PC-3 (cell line): ENCODE data around the gene CLPTM1L. TPM values are rescaled to one million over a fixed set of nuclear protein-coding genes. Genes with fewer than 3 reads are reported as not detected.

Experiments
- ATAC-seq: fragments of 200-7000 bp; cut with Tn5 transposase; 2 replicates; pipeline ENCODE4 v1.9.1; 2020; ENCODE audit warnings: mild to moderate bottlenecking, moderate library complexity
- BruUV-seq: library from RNA; stranded (reverse); fragments of 400-500 nt; replicated peaks from 2 replicates; lab custom pipeline; 2021; lab: Mats Ljungman, UMichigan
- CTCF ChIA-PET: fragments of 300-600 bp; sonication (Branson Sonifier 250); formaldehyde crosslinking; loops from one replicate; lab custom pipeline; 2022; ENCODE audit warnings: antibody characterized with exemption; lab: Charles Lee
- POLR2A ChIA-PET: fragments of 300-600 bp; sonication (Branson Sonifier 250); formaldehyde crosslinking; loops from one replicate; lab custom pipeline; 2022; ENCODE audit warnings: antibody characterized with exemption; ENCODE audit not compliant: unreplicated experiment; lab: Charles Lee
- DNase-seq: peaks from one replicate; pipeline ENCODE4 v3.0.0-alpha.2; 2015
- H2AFZ ChIP-seq: fragments of 300-600 bp; sonication (generic); 2 replicates; pipeline ENCODE4 v1.6.0; 2016; ENCODE audit warnings: antibody characterized with exemption, low read length
- H3F3A ChIP-seq: fragments of 300-600 bp; sonication (generic); one replicate; pipeline ENCODE4 v1.6.0; 2017; ENCODE audit warnings: antibody characterized with exemption, low read length, control low read depth, mild to moderate bottlenecking; ENCODE audit not compliant: unreplicated experiment
- H3K27ac ChIP-seq: fragments of 300-600 bp; sonication (generic); 2 replicates; pipeline ENCODE4 v1.5.1; 2016; ENCODE audit warnings: mild to moderate bottlenecking, low read length
- H3K27me3 ChIP-seq: fragments of 300-600 bp; sonication (generic); 2 replicates; pipeline ENCODE4 v1.6.1; 2016; ENCODE audit warnings: low read length, mixed read lengths
- H3K36me3 ChIP-seq: fragments of 300-600 bp; sonication (generic); 2 replicates; pipeline ENCODE4 v1.6.1; 2016; ENCODE audit warnings: low read depth, mixed run types, low read length, mixed read lengths
- H3K4me1 ChIP-seq: fragments of 300-600 bp; sonication (generic); 2 replicates; pipeline ENCODE4 v1.5.1; 2016; ENCODE audit warnings: low read length; ENCODE audit not compliant: insufficient read depth
- H3K4me2 ChIP-seq: fragments of 300-600 bp; sonication (generic); 2 replicates; pipeline ENCODE4 v1.6.0; 2016; ENCODE audit warnings: low read length
- H3K4me3 ChIP-seq: fragments of 300-600 bp; sonication (generic); 2 replicates; pipeline ENCODE4 v1.5.1; 2016; ENCODE audit warnings: mild to moderate bottlenecking, low read length, mixed read lengths
- H3K79me2 ChIP-seq: fragments of 300-600 bp; sonication (generic); 2 replicates; pipeline ENCODE4 v1.6.1; 2017; ENCODE audit warnings: low read length, mixed read lengths
- H3K9ac ChIP-seq: fragments of 300-600 bp; sonication (generic); 2 replicates; pipeline ENCODE4 v1.6.0; 2016; ENCODE audit warnings: mild to moderate bottlenecking, low read length
- H3K9me2 ChIP-seq: fragments of 300-600 bp; sonication (generic); replicated peaks from 2 replicates; pipeline ENCODE4 v1.6.1; 2016; ENCODE audit warnings: mixed run types, low read length, mixed read lengths
- H3K9me3 ChIP-seq: fragments of 300-600 bp; sonication (generic); 2 replicates; pipeline ENCODE4 v1.6.1; 2016; ENCODE audit warnings: low read length, mixed read lengths
- H4K20me1 ChIP-seq: fragments of 300-600 bp; sonication (generic); 2 replicates; pipeline ENCODE4 v1.6.1; 2016; ENCODE audit warnings: low read length, mixed read lengths
- EZH2 ChIP-seq: fragments of 300-600 bp; sonication (generic); IDR thresholded peaks from one replicate; pipeline ENCODE4 v1.6.1; 2017; ENCODE audit warnings: antibody characterized with exemption, mild to moderate bottlenecking, low read length; ENCODE audit not compliant: unreplicated experiment
- EZH2phosphoT487 ChIP-seq: fragments of 300-600 bp; sonication (generic); IDR thresholded peaks from 2 replicates; pipeline ENCODE4 v1.6.1; 2018; ENCODE audit warnings: mild to moderate bottlenecking, antibody characterized with exemption, low read length, borderline replicate concordance
- intact Hi-C: fragments of 100-400 bp; cut with micrococcal nuclease; formaldehyde crosslinking; loops from 2 replicates; pipeline ENCODE4 v1.9.0; 2023
- total RNA-seq: library from RNA; depleted of rRNA; stranded (reverse); fragments of >200 nt; gene quantifications from 2 replicates; pipeline ENCODE4 v1.2.3, GENCODE V29; 2014
- TF ChIP-seq, protein P1 (sequence below): fragments of 300-600 bp; sonication (generic); conservative IDR thresholded peaks from 2 replicates; pipeline ENCODE4 v1.5.1; 2017; ENCODE audit warnings: antibody characterized with exemption, low read depth, mild to moderate bottlenecking, low read length

The CLPTM1L gene
- total RNA-seq, 1 experiment from 2014 or later, result 463 TPM

DNA sequence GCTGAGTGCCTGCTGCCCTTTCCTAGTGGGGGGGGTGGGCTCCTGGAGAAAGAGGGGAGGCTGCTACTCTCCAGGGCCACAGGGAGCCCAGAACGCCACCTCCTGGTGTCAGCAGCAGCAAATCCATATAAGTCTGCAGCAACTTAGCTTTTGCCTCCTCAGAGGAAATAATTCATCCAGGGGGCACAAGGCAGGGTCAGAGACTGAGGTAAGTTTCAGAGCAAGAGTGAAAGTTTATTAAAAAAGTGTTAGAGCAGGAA, 4.0 kb upstream of the CLPTM1L start:
- Histone ChIP-seq H3F3A (no peaks in the 10 kb centered on the region), H3K9me2 (no peaks in the 10 kb centered on the region), H3K9me3 (no peaks in the 10 kb centered on the region), H3K4me3 (no peak overlapping the region), H3K4me2 (no peak overlapping the region), H3K9ac (no peak overlapping the region), H4K20me1 (peaks cover 2% of the 10 kb centered on the region; the same call in 1 of the 2 replicates), H3K4me1 (0 out of 2 replicates have a peak, but pooled peaks cover under 1% of the 10 kb centered on the region), H2AFZ (no peak overlapping the region), H3K27ac (no peak overlapping the region), H3K36me3 (no peaks in the 10 kb centered on the region), H3K79me2 (peaks cover 19% of the 10 kb centered on the region), H3K27me3 (no peaks in the 10 kb centered on the region)
- TF ChIP-seq EZH2phosphoT487 (no peak), EZH2 (no peak)
- TF ChIP-seq, protein P1, sequence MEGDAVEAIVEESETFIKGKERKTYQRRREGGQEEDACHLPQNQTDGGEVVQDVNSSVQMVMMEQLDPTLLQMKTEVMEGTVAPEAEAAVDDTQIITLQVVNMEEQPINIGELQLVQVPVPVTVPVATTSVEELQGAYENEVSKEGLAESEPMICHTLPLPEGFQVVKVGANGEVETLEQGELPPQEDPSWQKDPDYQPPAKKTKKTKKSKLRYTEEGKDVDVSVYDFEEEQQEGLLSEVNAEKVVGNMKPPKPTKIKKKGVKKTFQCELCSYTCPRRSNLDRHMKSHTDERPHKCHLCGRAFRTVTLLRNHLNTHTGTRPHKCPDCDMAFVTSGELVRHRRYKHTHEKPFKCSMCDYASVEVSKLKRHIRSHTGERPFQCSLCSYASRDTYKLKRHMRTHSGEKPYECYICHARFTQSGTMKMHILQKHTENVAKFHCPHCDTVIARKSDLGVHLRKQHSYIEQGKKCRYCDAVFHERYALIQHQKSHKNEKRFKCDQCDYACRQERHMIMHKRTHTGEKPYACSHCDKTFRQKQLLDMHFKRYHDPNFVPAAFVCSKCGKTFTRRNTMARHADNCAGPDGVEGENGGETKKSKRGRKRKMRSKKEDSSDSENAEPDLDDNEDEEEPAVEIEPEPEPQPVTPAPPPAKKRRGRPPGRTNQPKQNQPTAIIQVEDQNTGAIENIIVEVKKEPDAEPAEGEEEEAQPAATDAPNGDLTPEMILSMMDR, result no peak
- ChIA-PET POLR2A (no interaction called here), CTCF (no interaction called here)
- ATAC-seq, result no peak
- DNase-seq, result no peak
- BruUV-seq, result no TSS peak
- intact Hi-C loops, result loop anchor here (5.0 kb wide), 1 partner anchor 122 kb away; the partner anchor contains the start of gene SLC6A18

GRCh38 chr5:1347571-1347970, 2.7 kb upstream of the CLPTM1L start:
- H3K27ac ChIP-seq, result no peak overlapping the region
- POLR2A ChIA-PET, result no interaction called here
- ATAC-seq, result no peak
- BruUV-seq, result no TSS peak
- H3K4me1 ChIP-seq, result peaks cover 11% of the 10 kb centered on the region
- H3K4me3 ChIP-seq, result no peak overlapping the region
- CTCF ChIA-PET, result no interaction called here
- no peak overlapping the region for H2AFZ ChIP-seq
- no peaks in the 10 kb centered on the region for H3K9me2 ChIP-seq
- H3K27me3 ChIP-seq, result no peaks in the 10 kb centered on the region
- H3K79me2 ChIP-seq, result peaks cover 32% of the 10 kb centered on the region
- peaks cover 9% of the 10 kb centered on the region for H3K36me3 ChIP-seq
- TF ChIP-seq EZH2phosphoT487 (no peak), EZH2 (no peak)
- TF ChIP-seq, protein P1, result no peak
- H3K9ac ChIP-seq, result no peak overlapping the region
- intact Hi-C loops, result loop anchor here (5.0 kb wide), 1 partner anchor 120 kb away; the partner anchor contains the start of gene SLC6A18
- peaks cover 10% of the 10 kb centered on the region; the same call in 1 of the 2 replicates for H4K20me1 ChIP-seq
- no peak for DNase-seq
- H3K9me3 ChIP-seq, result no peaks in the 10 kb centered on the region
- H3F3A ChIP-seq, result no peaks in the 10 kb centered on the region
- no peak overlapping the region for H3K4me2 ChIP-seq

DNA sequence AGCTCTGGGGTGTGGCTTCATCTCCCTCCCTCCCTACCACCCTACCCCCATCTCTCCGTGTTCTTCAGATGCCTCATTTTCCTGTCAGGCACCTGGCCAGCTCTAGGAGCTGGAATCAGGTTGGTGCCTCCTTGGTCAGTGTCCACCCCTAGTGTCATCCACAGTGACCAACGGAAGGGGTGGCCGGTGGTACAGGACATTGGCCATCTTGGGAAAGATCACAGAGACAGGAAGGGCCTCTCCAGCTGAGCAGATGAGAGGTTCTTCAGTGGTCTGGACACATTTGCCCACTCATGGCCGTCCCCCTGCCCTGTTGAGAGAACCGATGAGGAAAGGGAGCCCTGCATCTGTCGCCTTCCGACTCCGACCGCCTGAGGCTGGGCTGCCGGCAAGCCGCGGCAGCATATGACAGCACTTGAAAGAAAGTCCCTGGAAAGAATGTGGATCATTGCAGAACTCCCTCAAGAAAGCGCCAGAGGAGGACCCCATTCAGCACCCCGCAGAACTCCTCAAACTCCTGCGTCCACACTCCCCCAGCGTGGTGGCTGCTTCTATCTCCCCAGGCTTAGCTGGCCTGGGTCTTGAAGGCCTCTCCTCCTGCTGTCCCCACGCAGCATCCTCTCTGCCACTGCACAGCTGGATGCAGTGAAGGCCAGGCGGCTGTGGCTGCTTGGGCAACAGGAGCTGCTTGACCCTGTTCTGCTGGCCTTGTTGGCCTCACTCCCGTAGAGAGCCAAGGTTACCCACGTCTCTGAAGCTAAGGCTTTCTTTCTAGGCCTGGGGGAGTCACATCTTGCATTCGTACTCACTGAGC, 1.9 kb upstream of the CLPTM1L start:
- TF ChIP-seq, protein P1, result no peak
- TF ChIP-seq EZH2phosphoT487, result no peak
- no peak for TF ChIP-seq EZH2
- BruUV-seq, result no TSS peak
- Histone ChIP-seq H4K20me1 (peaks cover 10% of the 10 kb centered on the region; the same call in 1 of the 2 replicates), H3K4me2 (no peak overlapping the region), H3K79me2 (peaks cover 40% of the 10 kb centered on the region), H3K36me3 (peaks cover 16% of the 10 kb centered on the region), H3K9ac (no peak overlapping the region), H3K9me3 (no peaks in the 10 kb centered on the region), H3K4me1 (peaks cover 11% of the 10 kb centered on the region), H2AFZ (no peak overlapping the region), H3K27me3 (no peaks in the 10 kb centered on the region), H3F3A (no peaks in the 10 kb centered on the region), H3K4me3 (no peak overlapping the region), H3K27ac (no peak overlapping the region), H3K9me2 (no peaks in the 10 kb centered on the region)
- DNase-seq (no peak), ATAC-seq (no peak)
- intact Hi-C loops, result loop anchor here (5.0 kb wide), 1 partner anchor 120 kb away; the partner anchor contains the start of gene SLC6A18
- ChIA-PET CTCF (no interaction called here), POLR2A (no interaction called here)
